ENCODE measurements around the gene ILDR2.

DNA sequence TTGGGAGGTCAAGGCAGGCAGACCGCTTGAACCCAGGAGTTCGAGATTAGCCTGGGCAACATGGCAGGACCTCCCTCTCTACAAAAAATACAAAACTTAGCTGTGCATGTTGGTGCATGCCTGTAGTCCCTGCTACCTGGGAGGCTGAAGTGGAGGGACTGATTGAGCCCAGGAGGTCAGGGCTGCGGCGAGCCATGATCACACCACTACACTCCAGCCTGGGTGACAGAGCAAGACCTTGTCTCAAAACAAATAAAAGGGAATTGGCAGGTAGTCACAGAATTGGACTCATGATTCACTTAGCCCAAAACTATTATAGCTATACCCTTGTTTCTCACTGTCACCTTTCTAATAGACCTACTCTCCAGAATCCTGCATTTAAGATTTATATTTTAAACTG is 104.8 kb downstream of the ILDR2 start:
- TF ChIP-seq CTCF (IDR thresholded peaks at IDR 0.05; ENCODE audit: low read length) (no peak), EZH2 (IDR thresholded peaks at IDR 0.05; ENCODE audit: borderline replicate concordance, low read length) (no peak)
